Trophoblast cell (in vitro differentiated cells and primary cell): ENCODE measurements around the gene KRT74.

Experiments
- DNase-seq, 2 donors: peaks; one replicate each; pipeline ENCODE4 v3.0.0-alpha.2; 2016
- H2AFZ ChIP-seq: 2 replicates; pipeline ENCODE4 v1.6.1; 2013; ENCODE audit warnings: low read length, moderate library complexity, mild to moderate bottlenecking; ENCODE audit not compliant: insufficient read depth, poor library complexity
- H2AK5ac ChIP-seq: 2 replicates; pipeline ENCODE4 v1.6.1; 2013; ENCODE audit warnings: mild to moderate bottlenecking, low read length
- H2BK120ac ChIP-seq: 2 replicates; pipeline ENCODE4 v1.6.1; 2013; ENCODE audit warnings: low read length, mild to moderate bottlenecking, moderate library complexity; ENCODE audit not compliant: insufficient read depth, poor library complexity
- H2BK12ac ChIP-seq: 2 replicates; pipeline ENCODE4 v1.6.1; 2013; ENCODE audit warnings: mild to moderate bottlenecking, low read length, moderate library complexity
- H2BK5ac ChIP-seq: 2 replicates; pipeline ENCODE4 v1.6.1; 2013; ENCODE audit warnings: low read length, low read depth, moderate library complexity, mild to moderate bottlenecking; ENCODE audit not compliant: poor library complexity
- H3K14ac ChIP-seq: 2 replicates; pipeline ENCODE4 v1.6.1; 2013; ENCODE audit warnings: mild to moderate bottlenecking, low read length
- H3K18ac ChIP-seq: 2 replicates; pipeline ENCODE4 v1.6.1; 2013; ENCODE audit warnings: mild to moderate bottlenecking, low read length
- H3K23ac ChIP-seq: 2 replicates; pipeline ENCODE4 v1.6.1; 2013; ENCODE audit warnings: low read length
- H3K27ac ChIP-seq: 2 replicates; pipeline ENCODE4 v1.5.1; 2013; ENCODE audit warnings: low read depth, mild to moderate bottlenecking, inconsistent platforms, low read length, moderate library complexity
- H3K27me3 ChIP-seq: 2 replicates; pipeline ENCODE4 v1.6.1; 2013; ENCODE audit warnings: inconsistent platforms, mild to moderate bottlenecking, low read length, moderate library complexity; ENCODE audit not compliant: insufficient read depth
- H3K36me3 ChIP-seq, 2 experiments: 1 replicate in 1 of 2; 2 replicates in 1 of 2; pipeline ENCODE4 v1.6.1; 2013; ENCODE audit warnings: low read length in 2 of 2, mild to moderate bottlenecking in 2 of 2, moderate library complexity in 1 of 2; ENCODE audit not compliant: insufficient read depth in 2 of 2, control insufficient read depth in 1 of 2
- H3K4ac ChIP-seq: 2 replicates; pipeline ENCODE4 v1.6.1; 2013; ENCODE audit warnings: low read depth, mild to moderate bottlenecking, low read length, moderate library complexity
- H3K4me1 ChIP-seq, 2 experiments: 1 replicate in 1 of 2; 2 replicates in 1 of 2; pipeline ENCODE4 v1.6.1; 2013; ENCODE audit warnings: low read length in 2 of 2, mild to moderate bottlenecking in 2 of 2, moderate library complexity in 1 of 2; ENCODE audit not compliant: insufficient read depth in 2 of 2, control insufficient read depth in 1 of 2
- H3K4me2 ChIP-seq: 2 replicates; pipeline ENCODE4 v1.6.1; 2013; ENCODE audit warnings: inconsistent platforms, mild to moderate bottlenecking, low read length, moderate library complexity
- H3K4me3 ChIP-seq: 2 replicates; pipeline ENCODE4 v1.5.1; 2013; ENCODE audit warnings: mild to moderate bottlenecking, low read depth, low read length, inconsistent platforms
- H3K79me1 ChIP-seq: one replicate; pipeline ENCODE4 v1.6.1; 2013; ENCODE audit warnings: low read length
- H3K79me2 ChIP-seq: 2 replicates; pipeline ENCODE4 v1.6.1; 2013; ENCODE audit warnings: low read length, mild to moderate bottlenecking; ENCODE audit not compliant: control insufficient read depth, insufficient read depth, poor library complexity
- H3K9ac ChIP-seq: 2 replicates; pipeline ENCODE4 v1.6.1; 2013; ENCODE audit warnings: mild to moderate bottlenecking, low read length
- H3K9me3 ChIP-seq: 2 replicates; pipeline ENCODE4 v1.6.1; 2013; ENCODE audit warnings: low read depth, mild to moderate bottlenecking, control low read depth, inconsistent platforms, low read length; ENCODE audit not compliant: insufficient read depth
- H4K12ac ChIP-seq: 2 replicates; pipeline ENCODE4 v1.6.1; 2013; ENCODE audit warnings: low read depth, mild to moderate bottlenecking, low read length, moderate library complexity
- H4K8ac ChIP-seq: 2 replicates; pipeline ENCODE4 v1.6.1; 2013; ENCODE audit warnings: low read depth, mild to moderate bottlenecking, low read length, moderate library complexity
- H4K91ac ChIP-seq: one replicate; pipeline ENCODE4 v1.6.1; 2013; ENCODE audit warnings: low read depth, mild to moderate bottlenecking, low read length, moderate library complexity
- WGBS: extraction: QIAGEN DNeasy Blood & Tissue Kit; methylation state at CpG from one replicate; pipeline ENCODE4 v1.1.7; 2013; ENCODE audit warnings: missing lambda C conversion rate; ENCODE audit not compliant: insufficient read length, insufficient coverage; ENCODE audit errors: extremely low coverage; 5-methylcytosine and 5-hydroxymethylcytosine counted together

Gene KRT74

GRCh38 chr12:52529846-52530245 lies 43.8 kb downstream of the KRT74 start:
- H3K4ac ChIP-seq = no peak overlapping the region
- H2BK12ac ChIP-seq = no peak overlapping the region
- H3K4me1 ChIP-seq = no peaks in the 10 kb centered on the region
- no peaks in the 10 kb centered on the region for H3K27me3 ChIP-seq
- no peak overlapping the region for H4K91ac ChIP-seq
- no peaks in the 10 kb centered on the region for H3K79me2 ChIP-seq
- H3K23ac ChIP-seq = no peak overlapping the region
- no CpG with 5 or more reads among the region's 9 CpGs for WGBS
- H3K79me1 ChIP-seq = no peaks in the 10 kb centered on the region
- no peak overlapping the region for H3K4me2 ChIP-seq
- H3K4me3 ChIP-seq = no peak overlapping the region
- H2BK120ac ChIP-seq = no peak overlapping the region
- H2BK5ac ChIP-seq = no peak overlapping the region
- no peaks in the 10 kb centered on the region for H3K36me3 ChIP-seq
- no peak overlapping the region for H2AK5ac ChIP-seq
- no peak overlapping the region for H3K14ac ChIP-seq
- no peak overlapping the region for H4K12ac ChIP-seq
- no peak overlapping the region for H3K27ac ChIP-seq
- no peak overlapping the region for H3K9ac ChIP-seq
- no peak for DNase-seq
- no peak overlapping the region for H2AFZ ChIP-seq
- H3K9me3 ChIP-seq = peaks cover 4% of the 10 kb centered on the region
- H3K18ac ChIP-seq = no peak overlapping the region
- no peak overlapping the region for H4K8ac ChIP-seq

GRCh38 chr12:52529417-52529816 lies 44.2 kb downstream of the KRT74 start:
- Histone ChIP-seq H2AK5ac (no peak overlapping the region), H3K9ac (no peak overlapping the region), H3K4me2 (no peak overlapping the region), H3K27ac (no peak overlapping the region), H4K8ac (no peak overlapping the region), H2BK120ac (no peak overlapping the region), H4K91ac (no peak overlapping the region), H3K27me3 (no peaks in the 10 kb centered on the region), H2AFZ (no peak overlapping the region), H3K14ac (no peak overlapping the region), H3K18ac (no peak overlapping the region), H2BK12ac (no peak overlapping the region), H3K79me1 (no peaks in the 10 kb centered on the region), H3K36me3 (no peaks in the 10 kb centered on the region), H2BK5ac (no peak overlapping the region), H3K9me3 (peaks cover 4% of the 10 kb centered on the region), H3K4ac (no peak overlapping the region), H3K23ac (no peak overlapping the region), H3K79me2 (no peaks in the 10 kb centered on the region), H3K4me3 (no peak overlapping the region), H3K4me1 (peaks cover 2% of the 10 kb centered on the region in 2 experiments), H4K12ac (no peak overlapping the region)
- DNase-seq = no peak
- no CpG with 5 or more reads among the region's 2 CpGs for WGBS

GRCh38 chr12:52528641-52529143 lies 45.0 kb downstream of the KRT74 start:
- no peak overlapping the region for H2AFZ ChIP-seq
- H4K12ac ChIP-seq = no peak overlapping the region
- H2BK120ac ChIP-seq = no peak overlapping the region
- no peak overlapping the region for H3K4me3 ChIP-seq
- H3K18ac ChIP-seq = no peak overlapping the region
- H3K23ac ChIP-seq = no peak overlapping the region
- no peak overlapping the region for H2BK5ac ChIP-seq
- H3K27ac ChIP-seq = no peak overlapping the region
- H4K8ac ChIP-seq = no peak overlapping the region
- H3K27me3 ChIP-seq = no peaks in the 10 kb centered on the region
- H3K9ac ChIP-seq = no peak overlapping the region
- DNase-seq = no peak
- H4K91ac ChIP-seq = no peak overlapping the region
- H3K4me2 ChIP-seq = no peak overlapping the region
- H3K14ac ChIP-seq = no peak overlapping the region
- WGBS = no CpG with 5 or more reads among the region's 8 CpGs
- no peak overlapping the region for H2AK5ac ChIP-seq
- peaks cover 4% of the 10 kb centered on the region for H3K9me3 ChIP-seq
- H3K79me2 ChIP-seq = no peaks in the 10 kb centered on the region
- H3K4me1 ChIP-seq = peaks cover 8% of the 10 kb centered on the region in 2 experiments
- H3K4ac ChIP-seq = no peak overlapping the region
- no peaks in the 10 kb centered on the region for H3K79me1 ChIP-seq
- H2BK12ac ChIP-seq = no peak overlapping the region
- no peaks in the 10 kb centered on the region for H3K36me3 ChIP-seq

GRCh38 chr12:52527121-52527800 lies 46.4 kb downstream of the KRT74 start:
- no peak overlapping the region for H2AFZ ChIP-seq
- H3K4me2 ChIP-seq = no peak overlapping the region
- no peak overlapping the region for H3K27ac ChIP-seq
- no CpG with 5 or more reads among the region's 4 CpGs for WGBS
- H3K36me3 ChIP-seq = no peaks in the 10 kb centered on the region
- no peak overlapping the region for H2BK12ac ChIP-seq
- no peak overlapping the region for H4K12ac ChIP-seq
- H3K23ac ChIP-seq = no peak overlapping the region
- no peak overlapping the region for H3K4me3 ChIP-seq
- no peak overlapping the region for H3K4ac ChIP-seq
- no peaks in the 10 kb centered on the region for H3K79me2 ChIP-seq
- H4K8ac ChIP-seq = no peak overlapping the region
- peaks cover 14 to 16% of the 10 kb centered on the region in 2 experiments for H3K4me1 ChIP-seq
- H2AK5ac ChIP-seq = no peak overlapping the region
- H3K18ac ChIP-seq = no peak overlapping the region
- no peaks in the 10 kb centered on the region for H3K27me3 ChIP-seq
- no peak overlapping the region for H2BK120ac ChIP-seq
- H3K14ac ChIP-seq = no peak overlapping the region
- no peak overlapping the region for H2BK5ac ChIP-seq
- no peaks in the 10 kb centered on the region for H3K79me1 ChIP-seq
- no peaks in the 10 kb centered on the region for H3K9me3 ChIP-seq
- no peak overlapping the region for H3K9ac ChIP-seq
- H4K91ac ChIP-seq = no peak overlapping the region
- DNase-seq = no peak
